Inflammatory macrophage treated with lipopolysaccharide for 4 hours (primary cell): ENCODE data around the gene ZNF462.
"Not testable (repeated sequence)": the region's sequence is repeated elsewhere in the genome, so short reads cannot be mapped to it uniquely, and the experiment has no call there.

Experiments used
- DNase-seq: peaks from one replicate; pipeline ENCODE4 v3.0.0-alpha.2; 2020

ZNF462 gene

GRCh38 chr9:106862821-106863720, at the start of gene ZNF462:
TSS of gene ZNF462 (plus strand) at chr9:106863166. CDS start at chr9:106923384, 60,218 bp downstream.
- DNase-seq = peak; percentile 9

- DNase-seq = peak; percentile 30
These were observed 46.4 kb upstream of the ZNF462 start for GRCh38 chr9:106816524-106816923.

GRCh38 chr9:106818034-106818433, 44.9 kb upstream of the ZNF462 start:
- no peak for DNase-seq

DNA sequence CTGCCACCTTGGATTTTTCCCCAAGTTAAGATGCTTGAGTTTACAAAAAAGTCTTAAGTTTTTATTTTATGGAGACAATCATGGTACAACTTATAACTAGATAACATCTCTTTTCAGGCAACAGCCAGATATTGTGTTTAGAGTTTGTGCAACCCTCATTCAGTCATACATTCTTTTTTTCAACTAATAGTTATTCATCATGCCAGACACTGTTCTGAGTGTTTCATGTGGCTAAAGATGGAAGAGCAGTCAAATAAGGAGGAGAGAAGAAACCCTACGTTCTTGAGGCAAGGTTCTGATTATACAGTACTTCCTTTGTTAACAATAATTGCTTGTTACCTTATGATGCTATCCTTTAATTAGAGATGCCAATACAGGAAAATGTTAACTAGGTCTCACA, 42.1 kb upstream of the ZNF462 start:
- no peak for DNase-seq

DNA sequence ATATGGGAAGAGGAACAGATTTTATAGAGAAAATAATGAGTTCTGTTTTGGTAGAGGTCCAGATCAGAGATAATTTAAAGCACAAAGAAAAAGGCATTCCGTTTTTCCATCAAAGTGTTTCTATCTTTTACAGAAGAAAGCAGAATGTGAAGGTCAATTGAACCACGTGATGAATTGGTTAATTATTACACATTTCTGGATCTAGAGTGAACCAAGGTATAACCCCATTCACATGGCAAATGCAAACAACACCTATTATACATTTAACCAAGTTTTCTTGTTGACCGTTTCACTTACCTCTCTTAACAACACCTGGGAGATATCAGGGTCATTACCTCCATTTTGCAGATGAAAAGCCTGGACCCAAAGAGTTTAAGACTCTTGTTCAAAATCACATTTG, 34.9 kb upstream of the ZNF462 start:
- no peak for DNase-seq

GRCh38 chr9:106828965-106829364, 34.0 kb upstream of the ZNF462 start:
- no peak for DNase-seq

DNA sequence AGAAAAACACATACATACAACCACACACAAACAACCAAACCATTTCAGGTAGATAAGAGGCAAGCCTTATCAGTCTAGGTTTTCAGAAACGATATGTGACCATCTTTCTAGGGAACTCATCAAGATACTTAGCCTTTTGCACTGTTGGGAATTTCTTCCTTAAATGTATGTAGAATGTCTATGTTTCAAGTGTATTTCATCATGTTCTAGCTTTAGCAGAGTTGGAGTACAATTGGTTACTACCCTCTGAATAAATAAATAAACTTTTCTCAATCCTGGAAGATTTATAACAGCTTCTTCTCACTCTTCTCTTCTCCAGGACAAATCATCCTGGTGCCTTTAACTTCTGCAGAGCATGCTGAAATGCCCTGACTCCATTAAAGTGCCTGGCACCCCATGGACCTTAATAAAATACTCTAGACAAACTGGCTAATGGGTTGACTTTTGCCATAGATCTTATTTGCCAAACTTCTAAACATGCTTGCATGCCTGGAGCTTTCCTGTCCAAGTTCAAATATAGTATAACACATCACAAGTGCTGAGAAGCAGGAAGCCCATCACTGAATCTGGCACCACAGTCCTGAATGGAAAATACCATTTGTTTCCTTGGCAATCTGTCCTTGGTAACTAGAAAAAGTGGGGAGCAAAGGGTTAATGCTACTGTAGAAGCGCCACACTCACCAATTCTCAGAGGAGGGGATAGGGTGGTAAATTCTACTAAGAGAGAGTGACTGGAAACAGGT, 33.1 kb upstream of the ZNF462 start:
- no peak for DNase-seq

DNA sequence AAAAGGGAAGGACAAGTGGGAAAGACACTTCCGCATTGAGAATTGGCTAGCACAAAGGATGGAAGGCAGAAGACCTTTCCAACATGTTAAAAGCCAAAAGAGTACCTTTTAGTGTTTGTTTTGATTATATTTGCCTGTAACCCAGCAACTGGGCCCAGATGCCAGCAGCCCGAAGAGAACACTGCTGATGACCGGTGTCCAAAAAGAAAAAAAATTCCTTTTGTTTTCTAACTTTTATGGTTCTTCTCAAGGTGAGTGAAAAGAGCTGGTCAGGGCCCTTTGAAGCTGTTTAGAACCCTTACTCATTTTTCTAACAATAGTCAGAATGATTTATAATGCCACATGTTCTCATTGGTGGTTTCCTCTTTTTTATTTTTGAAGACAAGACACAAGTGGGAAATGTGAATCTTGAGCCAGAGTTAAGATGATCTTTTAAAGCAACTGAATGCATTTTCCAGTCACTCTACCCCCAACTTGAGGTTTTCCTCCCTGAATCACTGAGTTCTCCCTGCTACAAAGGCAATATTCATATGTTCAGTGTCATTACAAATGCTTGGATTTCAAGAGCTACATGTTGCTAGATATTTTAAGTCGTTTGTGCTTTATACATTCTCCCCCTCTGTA, 32.3 kb upstream of the ZNF462 start:
- DNase-seq = no peak

- DNase-seq = no peak
These were observed 28.1 kb upstream of the ZNF462 start for GRCh38 chr9:106834888-106835287.

DNA sequence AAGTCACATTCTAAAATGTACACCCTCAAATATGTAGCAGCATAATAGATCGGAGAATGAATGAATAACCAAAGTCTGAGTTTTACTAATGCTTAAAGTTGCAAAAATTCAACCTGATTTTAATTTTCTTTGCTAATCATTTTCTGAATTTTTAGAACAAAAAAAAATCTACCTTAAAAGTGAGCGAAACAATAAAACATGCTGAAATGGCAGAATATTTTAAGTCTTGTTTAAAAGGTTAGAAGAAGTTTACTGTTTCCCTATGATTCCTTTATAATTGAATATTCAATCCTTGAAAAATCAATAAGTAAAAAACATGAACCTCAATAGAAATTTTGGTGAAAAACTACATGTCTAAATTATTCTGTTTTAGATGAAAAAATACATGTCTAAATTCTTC, 27.1 kb upstream of the ZNF462 start:
- DNase-seq = no peak

DNA sequence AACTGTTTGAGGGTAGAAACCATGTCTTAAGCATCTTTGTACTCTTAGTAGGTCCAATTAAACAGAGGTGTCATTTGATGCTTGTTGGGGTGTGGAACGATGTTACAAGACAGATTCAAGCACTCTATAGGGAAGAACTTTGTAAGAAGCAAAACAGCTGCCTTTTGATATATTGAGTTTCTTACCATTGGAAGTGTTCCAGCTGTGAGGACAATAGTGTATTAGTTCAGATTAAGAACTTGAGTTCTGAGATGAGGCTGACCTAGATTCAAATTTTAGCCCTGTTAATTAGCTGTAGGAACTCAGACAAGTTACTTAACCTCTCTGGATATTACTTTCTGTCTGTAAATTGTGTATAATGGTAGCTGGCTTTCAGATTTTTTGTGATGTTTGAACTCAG, 19.6 kb upstream of the ZNF462 start:
- DNase-seq = no peak

GRCh38 chr9:106846307-106846706, 16.7 kb upstream of the ZNF462 start:
- no peak for DNase-seq

DNA sequence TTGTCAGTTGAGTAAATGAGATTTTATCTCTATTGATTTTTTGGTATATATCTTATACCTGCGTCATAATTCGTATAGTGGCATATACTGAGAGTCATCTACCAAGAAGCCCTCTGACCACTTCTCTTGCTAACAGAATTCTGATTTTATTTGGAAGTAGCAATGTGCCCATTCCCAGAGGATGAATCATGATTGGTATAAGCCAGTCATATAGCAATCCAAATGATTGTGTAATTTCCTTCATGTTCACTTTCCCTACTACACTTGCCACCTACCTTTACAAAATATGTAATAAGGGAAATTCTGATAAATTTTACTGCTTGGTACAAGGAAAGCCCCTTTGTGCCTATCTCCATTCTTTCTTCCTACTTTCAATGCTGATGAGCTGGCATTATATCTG, 16.1 kb upstream of the ZNF462 start:
- DNase-seq = peak; percentile 6

GRCh38 chr9:106851640-106852039, 11.3 kb upstream of the ZNF462 start:
- DNase-seq = not testable (repeated sequence)

GRCh38 chr9:106857811-106858470, 5.0 kb upstream of the ZNF462 start:
- no peak for DNase-seq

- DNase-seq = no peak
These were observed 2.8 kb upstream of the ZNF462 start for GRCh38 chr9:106859957-106860720.

GRCh38 chr9:106860721-106861639, 2.0 kb upstream of the ZNF462 start:
- DNase-seq = no peak

GRCh38 chr9:106861640-106862109, 1.3 kb upstream of the ZNF462 start:
- DNase-seq = no peak

DNA sequence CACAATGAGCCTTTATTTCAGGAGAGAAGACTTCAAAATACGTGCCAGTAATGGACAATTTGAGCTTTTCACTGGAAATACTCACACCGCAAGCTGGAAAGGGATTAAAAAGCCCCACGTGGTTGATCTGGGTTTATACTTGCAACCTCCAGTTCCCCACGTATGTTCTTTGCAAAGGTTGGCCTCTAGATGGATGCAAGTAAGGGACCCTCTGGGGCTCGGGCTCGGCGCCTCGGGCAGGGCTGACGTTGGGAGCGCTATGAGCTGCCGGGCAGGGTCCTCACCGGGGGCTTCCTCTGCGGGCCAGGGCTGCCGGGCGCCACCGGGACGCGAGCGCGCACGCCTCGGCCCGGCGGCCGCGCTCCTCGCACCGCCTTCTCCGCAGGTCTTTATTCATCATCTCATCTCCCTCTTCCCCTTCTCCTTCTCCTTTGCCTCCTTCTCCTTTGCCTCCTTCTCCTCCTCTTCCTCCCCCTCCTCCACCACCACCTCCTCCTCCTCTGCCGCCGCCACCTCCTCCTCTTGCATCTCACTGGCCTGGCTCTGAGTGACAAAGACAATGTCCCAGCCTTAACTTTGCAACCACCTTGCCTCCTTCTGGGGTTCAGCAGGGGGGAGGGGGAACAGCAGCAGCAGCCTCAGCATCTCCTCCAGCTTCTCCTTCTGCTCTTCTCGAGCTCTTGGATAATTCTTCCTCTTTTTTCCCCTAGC, 701 bp upstream of the ZNF462 start:
- no peak for DNase-seq
